Gastroesophageal sphincter (tissue), 4 donors: Measurements from ENCODE around the gene SNCG. TPM values are rescaled to one million over a fixed set of nuclear protein-coding genes. Genes with fewer than 3 reads are reported as not detected.

Source experiments
- ATAC-seq: fragments of 150-250 bp; one replicate; pipeline ENCODE4 v1.9.1; 2016; ENCODE audit warnings: mild to moderate bottlenecking, moderate library complexity
- H3K27ac ChIP-seq, 4 donors: fragments of 200-600 bp; sonication (generic) in 3 of 4; 1 replicate in 3 of 4; 2 replicates in 1 of 4; pipeline ENCODE4 v1.5.1; 2016 to 2019
- H3K27me3 ChIP-seq: fragments of 200-600 bp; sonication (generic); one replicate; pipeline ENCODE4 v1.5.1; 2019
- H3K36me3 ChIP-seq, 2 donors: fragments of 200-600 bp; sonication (generic); one replicate each; pipeline ENCODE4 v1.5.1; 2019; ENCODE audit warnings: control low read depth in 1 of 2
- H3K4me1 ChIP-seq, 3 donors: fragments of 200-600 bp; sonication (generic); 1 replicate in 2 of 3; 2 replicates in 1 of 3; pipeline ENCODE4 v1.5.1; 2016 to 2019; ENCODE audit warnings: control low read depth in 2 of 3
- H3K4me3 ChIP-seq, 2 donors: fragments of 200-600 bp; sonication (generic); one replicate each; pipeline ENCODE4 v1.5.1; 2019; ENCODE audit warnings: mild to moderate bottlenecking in 1 of 2, moderate library complexity in 1 of 2
- H3K9me3 ChIP-seq, 3 donors: fragments of 200-600 bp; sonication (generic); one replicate each; pipeline ENCODE4 v1.5.1; 2017 to 2019; ENCODE audit warnings: control low read depth in 2 of 3
- CTCF ChIP-seq, 4 experiments: fragments of 200-600 bp in 2 of 4; fragments of 450-650 bp in 2 of 4; sonication (generic) in 1 of 4; IDR thresholded peaks; one replicate each; pipeline ENCODE4 v1.5.1; 2017 to 2019; ENCODE audit warnings: antibody characterized with exemption in 4 of 4, mild to moderate bottlenecking in 2 of 4, moderate library complexity in 2 of 4
- EP300 ChIP-seq: sonication (generic); formaldehyde crosslinking; IDR thresholded peaks from one replicate; pipeline ENCODE4 v1.6.1; 2017; ENCODE audit warnings: antibody characterized with exemption, mild to moderate bottlenecking
- POLR2A ChIP-seq, 2 donors: fragments of 450-650 bp; IDR thresholded peaks; one replicate each; pipeline ENCODE4 v1.6.1; 2017; ENCODE audit warnings: antibody characterized with exemption in 2 of 2, mild to moderate bottlenecking in 2 of 2, moderate library complexity in 1 of 2
- POLR2AphosphoS5 ChIP-seq: sonication (generic); formaldehyde crosslinking; IDR thresholded peaks from one replicate; pipeline ENCODE4 v1.6.1; 2017; ENCODE audit warnings: antibody characterized with exemption
- WGBS, 2 donors: methylation state at CpG; one replicate each; pipeline ENCODE4 v1.1.5; 2018; ENCODE audit warnings: low coverage in 1 of 2; 5-methylcytosine and 5-hydroxymethylcytosine counted together
- total RNA-seq, 4 donors: library from RNA; depleted of rRNA; stranded (reverse); fragments of >200 nt; gene quantifications; one replicate each; pipeline ENCODE4 v1.1.0, GENCODE V29; 2016

SNCG gene
- total RNA-seq, 4 donors from 2014 or later = 12.8 to 102 (median 33.7) TPM

- H3K4me3 ChIP-seq = no peak overlapping the region
- H3K9me3 ChIP-seq = no peaks in the 10 kb centered on the region
- WGBS, 2 donors = 87% methylated on average over 10 of the region's 30 CpGs; no CpG with 5 or more reads in 1 of the 2 donors
- H3K27ac ChIP-seq = no peak overlapping the region
- TF ChIP-seq POLR2AphosphoS5 (no peak), CTCF (IDR thresholded peaks at IDR 0.05) (no peak), POLR2A (IDR thresholded peaks at IDR 0.05) (no peak), EP300 (no peak)
- peaks cover 4% of the 10 kb centered on the region for H3K27me3 ChIP-seq
- no peak for ATAC-seq
- peaks cover 0 to 62% (median 8%) of the 10 kb centered on the region in 3 donors for H3K4me1 ChIP-seq
- peaks cover 0 to 22% of the 10 kb centered on the region in 2 donors for H3K36me3 ChIP-seq
Observed at GRCh38 chr10:86943316-86944030, 14.9 kb upstream of the SNCG start.

GRCh38 chr10:86944031-86944419, 14.4 kb upstream of the SNCG start:
- H3K4me1 ChIP-seq = peaks cover 0 to 56% (median 8%) of the 10 kb centered on the region in 3 donors
- TF ChIP-seq EP300 = no peak
- no peak for TF ChIP-seq POLR2A (IDR thresholded peaks at IDR 0.05)
- TF ChIP-seq POLR2AphosphoS5 = no peak
- TF ChIP-seq CTCF (IDR thresholded peaks at IDR 0.05) = no peak
- H3K27me3 ChIP-seq = peaks cover 4% of the 10 kb centered on the region
- no peak for ATAC-seq
- no peaks in the 10 kb centered on the region for H3K9me3 ChIP-seq
- no peak overlapping the region for H3K4me3 ChIP-seq
- H3K36me3 ChIP-seq = peaks cover 0 to 22% of the 10 kb centered on the region in 2 donors
- no peak overlapping the region for H3K27ac ChIP-seq
- 80% methylated on average over 1 of the region's 4 CpGs; no CpG with 5 or more reads in 1 of the 2 donors for WGBS, 2 donors

GRCh38 chr10:86944471-86944870, 13.9 kb upstream of the SNCG start:
- Histone ChIP-seq H3K9me3 (no peaks in the 10 kb centered on the region), H3K27ac (no peak overlapping the region)

GRCh38 chr10:86944907-86945306, 13.5 kb upstream of the SNCG start:
- peaks cover 0 to 22% of the 10 kb centered on the region in 2 donors for H3K36me3 ChIP-seq
- ATAC-seq = no peak
- H3K27me3 ChIP-seq = peaks cover 4% of the 10 kb centered on the region
- H3K4me3 ChIP-seq = no peak overlapping the region
- no CpG with 5 or more reads among the region's 3 CpGs for WGBS, 2 donors
- no peak overlapping the region for H3K27ac ChIP-seq
- TF ChIP-seq CTCF (IDR thresholded peaks at IDR 0.05) (no peak), POLR2A (IDR thresholded peaks at IDR 0.05) (no peak), POLR2AphosphoS5 (no peak), EP300 (no peak)
- peaks cover 0 to 47% (median 4%) of the 10 kb centered on the region in 3 donors for H3K4me1 ChIP-seq
- H3K9me3 ChIP-seq = no peaks in the 10 kb centered on the region

More at GRCh38 chr10:86944471-86944870, 13.9 kb upstream of the SNCG start:
- Histone ChIP-seq H3K4me3 (no peak overlapping the region), H3K4me1 (peaks cover 0 to 52% (median 7%) of the 10 kb centered on the region in 3 donors), H3K36me3 (peaks cover 0 to 22% of the 10 kb centered on the region in 2 donors), H3K27me3 (peaks cover 4% of the 10 kb centered on the region)
- no peak for ATAC-seq
- TF ChIP-seq CTCF (IDR thresholded peaks at IDR 0.05) = no peak
- TF ChIP-seq EP300 = no peak
- TF ChIP-seq POLR2AphosphoS5 = no peak
- no peak for TF ChIP-seq POLR2A (IDR thresholded peaks at IDR 0.05)
